ENCODE data around the gene PEX12. TPM values are rescaled to one million over a fixed set of nuclear protein-coding genes. Genes with fewer than 3 reads are reported as not detected.
"Not testable (repeated sequence)": the region's sequence is repeated elsewhere in the genome, so short reads cannot be mapped to it uniquely, and the experiment has no call there.

PEX12 gene
- total RNA-seq, 2 donors from 2014 or later = 4.0 to 4.8 TPM

GRCh38 chr17:35536664-35537171, 41.7 kb downstream of the PEX12 start:
- no peaks in the 10 kb centered on the region for H3K27me3 Mint-ChIP-seq (ENCODE audit: insufficient read depth)

GRCh38 chr17:35535406-35535805, 43.0 kb downstream of the PEX12 start:
- H3K4me3 Mint-ChIP-seq, H3K27ac Mint-ChIP-seq: not testable (repeated sequence)

More at GRCh38 chr17:35536664-35537171, 41.7 kb downstream of the PEX12 start:
- Histone ChIP-seq H3K4me1 (ENCODE audit: control insufficient read depth, insufficient read depth, low read length) (no peaks in the 10 kb centered on the region), H3K4me3 (ENCODE audit: low read length) (no peak overlapping the region), H3K9me3 (ENCODE audit: control insufficient read depth, low read length) (no peaks in the 10 kb centered on the region), H3K27me3 (ENCODE audit: control insufficient read depth, insufficient read depth, low read length, poor library complexity, severe bottlenecking) (no peaks in the 10 kb centered on the region), H3K27ac (ENCODE audit: low read depth, low read length) (no peak overlapping the region), H3K36me3 (ENCODE audit: control insufficient read depth, insufficient read depth, low read length) (no peaks in the 10 kb centered on the region), H3K9ac (ENCODE audit: extremely low read depth, low read length, poor library complexity, severe bottlenecking) (no peak overlapping the region)
- TF ChIP-seq, protein P1, sequence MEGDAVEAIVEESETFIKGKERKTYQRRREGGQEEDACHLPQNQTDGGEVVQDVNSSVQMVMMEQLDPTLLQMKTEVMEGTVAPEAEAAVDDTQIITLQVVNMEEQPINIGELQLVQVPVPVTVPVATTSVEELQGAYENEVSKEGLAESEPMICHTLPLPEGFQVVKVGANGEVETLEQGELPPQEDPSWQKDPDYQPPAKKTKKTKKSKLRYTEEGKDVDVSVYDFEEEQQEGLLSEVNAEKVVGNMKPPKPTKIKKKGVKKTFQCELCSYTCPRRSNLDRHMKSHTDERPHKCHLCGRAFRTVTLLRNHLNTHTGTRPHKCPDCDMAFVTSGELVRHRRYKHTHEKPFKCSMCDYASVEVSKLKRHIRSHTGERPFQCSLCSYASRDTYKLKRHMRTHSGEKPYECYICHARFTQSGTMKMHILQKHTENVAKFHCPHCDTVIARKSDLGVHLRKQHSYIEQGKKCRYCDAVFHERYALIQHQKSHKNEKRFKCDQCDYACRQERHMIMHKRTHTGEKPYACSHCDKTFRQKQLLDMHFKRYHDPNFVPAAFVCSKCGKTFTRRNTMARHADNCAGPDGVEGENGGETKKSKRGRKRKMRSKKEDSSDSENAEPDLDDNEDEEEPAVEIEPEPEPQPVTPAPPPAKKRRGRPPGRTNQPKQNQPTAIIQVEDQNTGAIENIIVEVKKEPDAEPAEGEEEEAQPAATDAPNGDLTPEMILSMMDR (conservative IDR thresholded peaks at IDR 0.05) = no peak
- Mint-ChIP-seq H3K9me3 (no peaks in the 10 kb centered on the region), H3K27ac (no peak overlapping the region), H3K4me1 (no peaks in the 10 kb centered on the region), H3K36me3 (ENCODE audit: low read depth) (no peaks in the 10 kb centered on the region), H3K4me3 (no peak overlapping the region)
- DNase-seq = no peak
- 85 to 91% methylated on average over 10 to 13 of the region's 13 CpGs for whole genome bisulfite sequencing, 2 experiments (ENCODE audit: insufficient coverage in 1 of 2, insufficient read length in 1 of 2)

DNA sequence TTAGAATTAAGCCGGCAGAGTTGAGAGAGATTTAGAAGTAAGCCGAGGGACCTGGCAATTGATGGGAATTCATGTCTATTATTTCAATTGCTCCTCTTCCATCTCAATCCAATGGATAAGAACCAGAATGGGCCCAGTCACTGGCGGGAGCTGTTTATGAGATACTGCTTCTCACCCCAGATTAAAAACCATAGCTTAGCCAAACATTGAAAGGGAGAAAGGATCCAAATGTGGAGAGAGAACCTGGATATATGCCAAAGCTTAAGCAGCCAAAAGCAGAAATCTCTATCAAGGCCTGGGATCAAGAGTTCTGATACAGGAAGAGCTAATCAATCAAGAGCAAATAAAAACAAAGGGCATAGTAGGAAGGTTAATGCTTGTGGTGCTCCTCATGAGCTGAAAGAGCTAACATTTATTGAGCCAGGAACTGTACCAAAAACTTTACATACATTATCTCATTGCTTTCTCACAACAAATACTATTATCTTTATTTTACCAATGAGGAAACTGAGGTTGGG, 43.7 kb downstream of the PEX12 start:
- Mint-ChIP-seq H3K4me1 (no peaks in the 10 kb centered on the region), H3K36me3 (ENCODE audit: low read depth) (no peaks in the 10 kb centered on the region), H3K9me3 (no peaks in the 10 kb centered on the region), H3K27me3 (ENCODE audit: insufficient read depth) (no peaks in the 10 kb centered on the region), H3K27ac (no peak overlapping the region), H3K4me3 (no peak overlapping the region)
- Histone ChIP-seq H3K9ac (ENCODE audit: extremely low read depth, low read length, poor library complexity, severe bottlenecking) (no peak overlapping the region), H3K36me3 (ENCODE audit: control insufficient read depth, insufficient read depth, low read length) (no peaks in the 10 kb centered on the region), H3K27ac (ENCODE audit: low read depth, low read length) (no peak overlapping the region), H3K4me3 (ENCODE audit: low read length) (no peak overlapping the region), H3K4me1 (ENCODE audit: control insufficient read depth, insufficient read depth, low read length) (no peaks in the 10 kb centered on the region), H3K27me3 (ENCODE audit: control insufficient read depth, insufficient read depth, low read length, poor library complexity, severe bottlenecking) (no peaks in the 10 kb centered on the region), H3K9me3 (ENCODE audit: control insufficient read depth, low read length) (no peaks in the 10 kb centered on the region)
- TF ChIP-seq, protein P1 (conservative IDR thresholded peaks at IDR 0.05) = no peak
- no peak for DNase-seq
- 90 to 100% methylated on average over 2 to 3 of the region's 3 CpGs for WGBS, 2 experiments (ENCODE audit: insufficient coverage in 1 of 2, insufficient read length in 1 of 2)

More at GRCh38 chr17:35535406-35535805, 43.0 kb downstream of the PEX12 start:
- not testable (repeated sequence) for H3K9me3 Mint-ChIP-seq; H3K27me3 ChIP-seq (ENCODE audit: control insufficient read depth, insufficient read depth, low read length, poor library complexity, severe bottlenecking); H3K4me1 Mint-ChIP-seq; H3K36me3 Mint-ChIP-seq (ENCODE audit: low read depth); DNase-seq; H3K36me3 ChIP-seq (ENCODE audit: control insufficient read depth, insufficient read depth, low read length); H3K4me1 ChIP-seq (ENCODE audit: control insufficient read depth, insufficient read depth, low read length); H3K4me3 ChIP-seq (ENCODE audit: low read length); H3K9me3 ChIP-seq (ENCODE audit: control insufficient read depth, low read length); H3K27ac ChIP-seq (ENCODE audit: low read depth, low read length); H3K27me3 Mint-ChIP-seq (ENCODE audit: insufficient read depth); H3K9ac ChIP-seq (ENCODE audit: extremely low read depth, low read length, poor library complexity, severe bottlenecking)
- WGBS, 2 experiments (ENCODE audit: insufficient coverage in 1 of 2, insufficient read length in 1 of 2) = 92 to 94% methylated on average over 3 to 9 of the region's 9 CpGs

- no peak for DNase-seq
- H3K27ac Mint-ChIP-seq = no peak overlapping the region
- H3K4me3 Mint-ChIP-seq = no peak overlapping the region
- Histone ChIP-seq H3K27ac (ENCODE audit: low read depth, low read length) (no peak overlapping the region), H3K4me1 (ENCODE audit: control insufficient read depth, insufficient read depth, low read length) (no peaks in the 10 kb centered on the region), H3K9me3 (ENCODE audit: control insufficient read depth, low read length) (no peaks in the 10 kb centered on the region), H3K9ac (ENCODE audit: extremely low read depth, low read length, poor library complexity, severe bottlenecking) (no peak overlapping the region), H3K4me3 (ENCODE audit: low read length) (no peak overlapping the region), H3K36me3 (ENCODE audit: control insufficient read depth, insufficient read depth, low read length) (no peaks in the 10 kb centered on the region), H3K27me3 (ENCODE audit: control insufficient read depth, insufficient read depth, low read length, poor library complexity, severe bottlenecking) (no peaks in the 10 kb centered on the region)
- H3K9me3 Mint-ChIP-seq = peaks cover 7% of the 10 kb centered on the region
- H3K27me3 Mint-ChIP-seq (ENCODE audit: insufficient read depth) = peaks cover 13% of the 10 kb centered on the region
- 92 to 100% methylated on average over 1 of the region's 1 CpG for WGBS, 2 experiments (ENCODE audit: insufficient coverage in 1 of 2, insufficient read length in 1 of 2)
- no peaks in the 10 kb centered on the region for H3K36me3 Mint-ChIP-seq (ENCODE audit: low read depth)
- no peaks in the 10 kb centered on the region for H3K4me1 Mint-ChIP-seq
- TF ChIP-seq, protein P1 (conservative IDR thresholded peaks at IDR 0.05) = no peak
Observed at GRCh38 chr17:35531160-35531559, 47.2 kb downstream of the PEX12 start.
